Measurements from ENCODE around the gene ADAMTS10. TPM values are rescaled to one million over a fixed set of nuclear protein-coding genes. Genes with fewer than 3 reads are reported as not detected.

ADAMTS10 gene
- total and polyA plus RNA-seq, 10 of the 15 experiments (the other 5 are each of a cell fraction or from before 2014, with no cell fraction given) = 0.01 to 2.5 (median 0.42) TPM; not detected in 3

- peaks cover 0 to 5% of the 10 kb centered on the region in 2 experiments; a peak in 1 of 4 replicates for H3K27me3 ChIP-seq (replicated peaks in 1 of 2; ENCODE audit: control insufficient read depth in 2 of 2, insufficient read depth in 2 of 2, low read length in 1 of 2)
- intact Hi-C loops (cut with micrococcal nuclease; ENCODE audit: unreplicated experiment) (loop anchor here (2.0 to 5.0 kb wide), 2 partner anchors 62 to 164 kb away; partner anchors contain the start of genes MARCHF2 and ZNF414), in situ Hi-C loops (cut with MboI) (loop anchor here (5.0 kb wide), 1 partner anchor 159 kb away; no protein-coding TSS in a partner anchor)
- CTCF ChIA-PET = interaction anchor here (7.3 kb wide), 1 partner anchor 163 kb away, joined by 73 read pairs; the partner anchor contains the start of gene MARCHF2
- no peak for DNase-seq (ENCODE audit: low read depth, low spot score)
- FAIRE-seq = no peak
- peak overlapping the region; percentile 60 for H3K4me3 ChIP-seq
- H3K9ac ChIP-seq (ENCODE audit: control insufficient read depth, insufficient read depth, low read length) = no peak overlapping the region
- 12% methylated on average over 19 of the region's 19 CpGs for WGBS (ENCODE audit: insufficient coverage, insufficient replicate concordance, low lambda C conversion rate, missing lambda C conversion rate)
- no peaks in the 10 kb centered on the region for H3K79me2 ChIP-seq (ENCODE audit: control insufficient read depth, insufficient read depth, low read length)
- H4K20me1 ChIP-seq (ENCODE audit: control insufficient read depth, insufficient read depth) = no peaks in the 10 kb centered on the region
- H3K4me2 ChIP-seq (ENCODE audit: control insufficient read depth, insufficient read depth) = peak overlapping the region; percentile 88
- H3K27ac ChIP-seq (ENCODE audit: control insufficient read depth, insufficient read depth) = peak overlapping the region; percentile 11; the same call in 1 of the 2 replicates
- no peak for TF ChIP-seq E2F8 (IDR thresholded peaks at IDR 0.05; ENCODE audit: low read depth, partially characterized antibody)
- peak; percentile 47; the same call in 1 of the 2 replicates for TF ChIP-seq JUNB (IDR thresholded peaks at IDR 0.05)
- no peak for TF ChIP-seq BMI1 (IDR thresholded peaks at IDR 0.05; ENCODE audit: borderline replicate concordance)
- TF ChIP-seq RUNX3 (IDR thresholded peaks at IDR 0.05; ENCODE audit: low read length) = peak; percentile 44
- no peak for TF ChIP-seq HSF1 (IDR thresholded peaks at IDR 0.05; ENCODE audit: low read depth, low read length)
- 0 out of 2 replicates have a peak, but pooled peaks have one; percentile 5 for TF ChIP-seq RAD21 (IDR thresholded peaks at IDR 0.05; ENCODE audit: insufficient read depth, low read depth, low read length)
- peak in 1 of 2 experiments; percentile 88; a peak in 2 of 4 replicates for TF ChIP-seq SRF (IDR thresholded peaks at IDR 0.05; ENCODE audit: low read depth in 2 of 2, low read length in 2 of 2)
- peak; percentile 27; the same call in 1 of the 2 replicates for TF ChIP-seq EED (IDR thresholded peaks at IDR 0.05; ENCODE audit: low read depth)
- peak; percentile 58 for TF ChIP-seq SPI1 (IDR thresholded peaks at IDR 0.05; ENCODE audit: borderline replicate concordance, insufficient read depth, low read depth, low read length)
- peak; percentile 47 for TF ChIP-seq MYC (IDR thresholded peaks at IDR 0.05; ENCODE audit: insufficient read depth, insufficient read length, insufficient replicate concordance, low read length, severe bottlenecking)
- peak in 1 of 2 experiments; percentile 14; a peak in 1 of 4 replicates for TF ChIP-seq IKZF2 (IDR thresholded peaks at IDR 0.05)
- POLR2A ChIA-PET = interaction anchor here (2.9 kb wide), 1 partner anchor 63 kb away, joined by 7 read pairs; the partner anchor contains the start of gene ZNF414
- peaks cover 11% of the 10 kb centered on the region for H3K4me1 ChIP-seq (ENCODE audit: control insufficient read depth, insufficient read depth, low read length)
- H2AFZ ChIP-seq (ENCODE audit: control insufficient read depth, low read depth, low read length) = peak overlapping the region; percentile 26
- BruUV-seq (replicated peaks) = no TSS peak
- RAD21 ChIA-PET (ENCODE audit: unreplicated experiment) = interaction anchor here (0.7 to 1.3 kb wide), 2 partner anchors 7 to 62 kb away, joined by 5 to 9 read pairs; partner anchors contain the start of gene ZNF414
- H3K36me3 ChIP-seq (ENCODE audit: control insufficient read depth in 2 of 2, insufficient read depth in 2 of 2, low read length in 1 of 2) = no peaks in the 10 kb centered on the region
- peak; percentile 66 for ATAC-seq
- SMC1A ChIA-PET (ENCODE audit: uncharacterized antibody, unreplicated experiment) = interaction anchor here (1.2 kb wide), 1 partner anchor 130 kb away, joined by 5 read pairs; no protein-coding TSS in a partner anchor
- H3K9me3 ChIP-seq (replicated peaks; ENCODE audit: control insufficient read depth, insufficient read depth, low read length) = no peaks in the 10 kb centered on the region; the same call in 2 of the 3 replicates
Observed at GRCh38 chr19:8576273-8576993, 34.1 kb downstream of the ADAMTS10 start.
